GM19467 (cell line): ENCODE measurements around the gene SLC13A5.

ENCODE experiments used
- ATAC-seq: cut with Tn5 transposase; IDR thresholded peaks from one replicate; pipeline ENCODE4 v1.9.1; 2021; ENCODE audit warnings: mild to moderate bottlenecking, moderate library complexity; ENCODE audit not compliant: unreplicated experiment

SLC13A5 gene

GRCh38 chr17:6639586-6640535, 73.3 kb downstream of the SLC13A5 start:
- ATAC-seq = no peak

DNA sequence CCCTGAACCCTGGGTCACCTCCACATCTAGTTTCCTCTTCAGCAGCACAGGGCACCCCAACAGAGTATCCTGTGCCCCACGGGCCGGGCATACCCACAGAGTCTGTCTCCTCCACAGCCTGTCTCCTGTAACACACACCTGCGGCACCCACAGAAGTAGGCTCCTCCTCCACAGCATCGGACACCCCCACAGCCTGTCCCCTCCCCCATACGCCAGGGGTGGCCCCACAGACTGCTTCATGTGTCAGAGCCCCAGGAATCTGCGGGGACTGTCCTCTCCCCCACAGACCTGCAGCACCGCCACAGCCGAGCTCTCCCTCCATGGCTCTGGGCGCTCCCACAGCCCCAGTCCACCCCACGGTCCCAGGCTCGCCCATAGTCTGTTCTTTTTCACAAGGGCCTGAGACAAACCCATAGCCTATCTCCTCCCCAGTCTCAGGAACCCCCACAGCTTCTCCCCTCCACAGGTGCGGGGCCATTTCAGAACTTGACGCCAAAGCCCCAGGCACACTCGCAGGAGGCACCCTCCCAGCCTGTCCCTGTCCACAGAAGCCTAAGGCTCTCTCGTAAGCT, 74.1 kb downstream of the SLC13A5 start:
- no peak for ATAC-seq

- no peak for ATAC-seq
Observed at GRCh38 chr17:6638046-6638908, 74.9 kb downstream of the SLC13A5 start.

- ATAC-seq = no peak
Observed at GRCh38 chr17:6637458-6637840, 75.7 kb downstream of the SLC13A5 start.

- no peak for ATAC-seq
Observed at GRCh38 chr17:6636616-6637457, 76.3 kb downstream of the SLC13A5 start.

- no peak for ATAC-seq
Observed at GRCh38 chr17:6636105-6636504, 77.1 kb downstream of the SLC13A5 start.
